SK-N-MC (cell line): ENCODE data around the gene NIPA2.
"Not testable (repeated sequence)": the region's sequence is repeated elsewhere in the genome, so short reads cannot be mapped to it uniquely, and the experiment has no call there.

Experiments
- DNase-seq: peaks from one replicate; pipeline ENCODE4 v3.0.0-alpha.2; 2011; ENCODE audit warnings: low read depth, low spot score
- H3K27ac ChIP-seq: fragments of 200-600 bp; sonication (generic); 2 replicates; pipeline ENCODE4 v1.5.1; 2016; ENCODE audit warnings: mixed run types
- H3K36me3 ChIP-seq: fragments of 200-600 bp; sonication (generic); 2 replicates; pipeline ENCODE4 v1.6.1; 2017; ENCODE audit warnings: antibody characterized with exemption, low read length, mixed read lengths; ENCODE audit not compliant: insufficient read depth
- H3K4me3 ChIP-seq: fragments of 200-600 bp; sonication (generic); 2 replicates; pipeline ENCODE4 v1.5.1; 2016
- H3K9ac ChIP-seq: fragments of 200-600 bp; sonication (generic); 2 replicates; pipeline ENCODE4 v1.8.0; 2017; ENCODE audit warnings: mixed run types, mixed read lengths; ENCODE audit not compliant: insufficient read length
- H3K9me3 ChIP-seq: fragments of 200-600 bp; sonication (generic); 2 replicates; pipeline ENCODE4 v1.6.1; 2017; ENCODE audit warnings: low read depth, mild to moderate bottlenecking, antibody characterized with exemption, low read length, moderate library complexity, mixed read lengths
- EZH2 ChIP-seq: fragments of 200-600 bp; sonication (generic); IDR thresholded peaks from one replicate; pipeline ENCODE4 v1.6.1; 2017; ENCODE audit warnings: antibody characterized with exemption
- FOXP2 ChIP-seq: optimal IDR thresholded peaks from 2 replicates; pipeline ENCODE3; 2011; ENCODE audit warnings: mild to moderate bottlenecking, moderate library complexity; ENCODE audit not compliant: insufficient read depth; ENCODE audit errors: extremely low read length, control extremely low read depth
- POLR2AphosphoS5 ChIP-seq: IDR thresholded peaks from 2 replicates; pipeline ENCODE4 v1.6.1; 2012; ENCODE audit warnings: mild to moderate bottlenecking, low read depth, low read length, borderline replicate concordance

NIPA2 gene

GRCh38 chr15:22806664-22807063 lies 31.8 kb upstream of the NIPA2 start:
- H3K9me3 ChIP-seq, result no peaks in the 10 kb centered on the region
- no peak overlapping the region for H3K4me3 ChIP-seq
- TF ChIP-seq EZH2, result no peak
- no peak for TF ChIP-seq POLR2AphosphoS5
- TF ChIP-seq FOXP2, result no peak
- H3K36me3 ChIP-seq, result no peaks in the 10 kb centered on the region
- H3K27ac ChIP-seq, result no peak overlapping the region
- DNase-seq, result no peak
- H3K9ac ChIP-seq, result no peak overlapping the region

- not testable (repeated sequence) for H3K4me3 ChIP-seq, H3K9ac ChIP-seq, H3K36me3 ChIP-seq, H3K9me3 ChIP-seq, DNase-seq, H3K27ac ChIP-seq
Measured at GRCh38 chr15:22807831-22808230, 30.6 kb upstream of the NIPA2 start.

- no peak for DNase-seq
- Histone ChIP-seq H3K9ac (no peak overlapping the region), H3K27ac (no peak overlapping the region), H3K9me3 (no peaks in the 10 kb centered on the region), H3K36me3 (no peaks in the 10 kb centered on the region), H3K4me3 (no peak overlapping the region)
- TF ChIP-seq FOXP2, result no peak
- TF ChIP-seq EZH2, result no peak
- TF ChIP-seq POLR2AphosphoS5, result no peak
Measured at GRCh38 chr15:22808240-22808639, 30.2 kb upstream of the NIPA2 start.

GRCh38 chr15:22808761-22809280 lies 29.6 kb upstream of the NIPA2 start:
- no peak overlapping the region for H3K4me3 ChIP-seq
- 0 out of 2 replicates have a peak, but pooled peaks cover 3% of the 10 kb centered on the region for H3K36me3 ChIP-seq
- H3K9me3 ChIP-seq, result no peaks in the 10 kb centered on the region
- TF ChIP-seq POLR2AphosphoS5, result no peak
- TF ChIP-seq EZH2, result no peak
- no peak for TF ChIP-seq FOXP2
- H3K9ac ChIP-seq, result no peak overlapping the region
- H3K27ac ChIP-seq, result no peak overlapping the region
- no peak for DNase-seq

- TF ChIP-seq EZH2, result no peak
- TF ChIP-seq POLR2AphosphoS5, result no peak
- no peak for TF ChIP-seq FOXP2
- no peaks in the 10 kb centered on the region for H3K9me3 ChIP-seq
- 0 out of 2 replicates have a peak, but pooled peaks cover 3% of the 10 kb centered on the region for H3K36me3 ChIP-seq
- DNase-seq, result no peak
- H3K4me3 ChIP-seq, result no peak overlapping the region
- no peak overlapping the region for H3K9ac ChIP-seq
- no peak overlapping the region for H3K27ac ChIP-seq
Measured at GRCh38 chr15:22810033-22810852, 28.2 kb upstream of the NIPA2 start.

- Histone ChIP-seq H3K27ac (no peak overlapping the region), H3K36me3 (0 out of 2 replicates have a peak, but pooled peaks cover 6% of the 10 kb centered on the region), H3K9me3 (no peaks in the 10 kb centered on the region), H3K4me3 (no peak overlapping the region), H3K9ac (no peak overlapping the region)
- DNase-seq, result no peak
- TF ChIP-seq EZH2, result no peak
- TF ChIP-seq POLR2AphosphoS5, result no peak
- TF ChIP-seq FOXP2, result no peak
Measured at GRCh38 chr15:22810853-22811338, 27.6 kb upstream of the NIPA2 start.

GRCh38 chr15:22811640-22812039 lies 26.8 kb upstream of the NIPA2 start:
- H3K4me3 ChIP-seq, result no peak overlapping the region
- DNase-seq, result no peak
- H3K36me3 ChIP-seq, result 0 out of 2 replicates have a peak, but pooled peaks cover 6% of the 10 kb centered on the region
- H3K9ac ChIP-seq, result no peak overlapping the region
- H3K9me3 ChIP-seq, result no peaks in the 10 kb centered on the region
- H3K27ac ChIP-seq, result no peak overlapping the region
- TF ChIP-seq FOXP2 (no peak), POLR2AphosphoS5 (no peak), EZH2 (no peak)

GRCh38 chr15:22813844-22814243 lies 24.6 kb upstream of the NIPA2 start:
- no peak overlapping the region for H3K27ac ChIP-seq
- TF ChIP-seq EZH2, result no peak
- no peak for TF ChIP-seq POLR2AphosphoS5
- no peak for TF ChIP-seq FOXP2
- DNase-seq, result no peak
- H3K9ac ChIP-seq, result no peak overlapping the region
- 0 out of 2 replicates have a peak, but pooled peaks cover 6% of the 10 kb centered on the region for H3K36me3 ChIP-seq
- H3K4me3 ChIP-seq, result no peak overlapping the region
- H3K9me3 ChIP-seq, result no peaks in the 10 kb centered on the region

- Histone ChIP-seq H3K9ac (no peak overlapping the region), H3K4me3 (no peak overlapping the region), H3K27ac (no peak overlapping the region), H3K36me3 (peaks cover 6% of the 10 kb centered on the region; the same call in 1 of the 2 replicates), H3K9me3 (no peaks in the 10 kb centered on the region)
- no peak for TF ChIP-seq EZH2
- TF ChIP-seq POLR2AphosphoS5, result no peak
- TF ChIP-seq FOXP2, result no peak
- no peak for DNase-seq
Measured at GRCh38 chr15:22815766-22816165, 22.7 kb upstream of the NIPA2 start.
